ENCODE results near the gene TBC1D22A. TPM values are rescaled to one million over a fixed set of nuclear protein-coding genes. Genes with fewer than 3 reads are reported as not detected.
"Not testable (repeated sequence)": the region's sequence is repeated elsewhere in the genome, so short reads cannot be mapped to it uniquely, and the experiment has no call there.

The TBC1D22A gene
- total RNA-seq, 4 donors from 2014 or later, result 42.6 to 70.4 (median 55.1) TPM

GRCh38 chr22:46813816-46814597, 51.6 kb downstream of the TBC1D22A start:
- DNase-seq, result no peak

GRCh38 chr22:46815132-46815531, 52.7 kb downstream of the TBC1D22A start:
- H3K4me1 ChIP-seq, result peaks cover 0 to 19% (median 3%) of the 10 kb centered on the region in 4 donors
- peak in 2 of 3 donors; percentile 85 to 86 for DNase-seq
- TF ChIP-seq CTCF (IDR thresholded peaks at IDR 0.05), result no peak
- peak in 1 of 2 donors; percentile 30 for TF ChIP-seq POLR2A (IDR thresholded peaks at IDR 0.05)
- H3K27ac ChIP-seq, result peak overlapping the region in 3 of 4 donors; percentile 55 to 90 (median 82)
- H3K36me3 ChIP-seq, result peaks cover 0 to 5% (median 0%) of the 10 kb centered on the region in 3 donors
- H3K4me3 ChIP-seq, result peak overlapping the region in 1 of 4 donors; percentile 29
- H3K9me3 ChIP-seq, result no peaks in the 10 kb centered on the region
- no peaks in the 10 kb centered on the region for H3K27me3 ChIP-seq

More at GRCh38 chr22:46813816-46814597, 51.6 kb downstream of the TBC1D22A start:
- Histone ChIP-seq H3K36me3 (peaks cover 0 to 5% (median 0%) of the 10 kb centered on the region in 3 donors), H3K4me3 (no peak overlapping the region), H3K27me3 (no peaks in the 10 kb centered on the region), H3K4me1 (peaks cover 0 to 19% (median 3%) of the 10 kb centered on the region in 4 donors), H3K9me3 (no peaks in the 10 kb centered on the region), H3K27ac (peak overlapping the region in 3 of 4 donors; percentile 54 to 77 (median 55))
- TF ChIP-seq CTCF (IDR thresholded peaks at IDR 0.05) (no peak), POLR2A (IDR thresholded peaks at IDR 0.05) (no peak)

- H3K27ac ChIP-seq, result peak overlapping the region in 3 of 4 donors; percentile 55 to 90 (median 82)
- H3K27me3 ChIP-seq, result no peaks in the 10 kb centered on the region
- TF ChIP-seq POLR2A (IDR thresholded peaks at IDR 0.05), result no peak
- TF ChIP-seq CTCF (IDR thresholded peaks at IDR 0.05), result no peak
- DNase-seq, result no peak
- H3K9me3 ChIP-seq, result no peaks in the 10 kb centered on the region
- peaks cover 0 to 19% (median 3%) of the 10 kb centered on the region in 4 donors for H3K4me1 ChIP-seq
- H3K36me3 ChIP-seq, result peaks cover 0 to 5% (median 0%) of the 10 kb centered on the region in 3 donors
- peak overlapping the region in 2 of 4 donors; percentile 2 to 29 for H3K4me3 ChIP-seq
These were observed 53.1 kb downstream of the TBC1D22A start for GRCh38 chr22:46815559-46815895.

GRCh38 chr22:46815896-46816731, 53.7 kb downstream of the TBC1D22A start:
- no peaks in the 10 kb centered on the region for H3K27me3 ChIP-seq
- H3K4me3 ChIP-seq, result peak overlapping the region in 2 of 4 donors; percentile 2 to 29
- H3K27ac ChIP-seq, result peak overlapping the region in 3 of 4 donors; percentile 55 to 90 (median 82)
- peak in 1 of 6 experiments; percentile 28 for TF ChIP-seq CTCF (IDR thresholded peaks at IDR 0.05)
- no peak for TF ChIP-seq POLR2A (IDR thresholded peaks at IDR 0.05)
- H3K4me1 ChIP-seq, result peaks cover 0 to 19% (median 3%) of the 10 kb centered on the region in 4 donors
- DNase-seq, result peak in 1 of 3 donors; percentile 51
- H3K36me3 ChIP-seq, result peaks cover 0 to under 1% (median 0%) of the 10 kb centered on the region in 3 donors
- H3K9me3 ChIP-seq, result no peaks in the 10 kb centered on the region

- not testable (repeated sequence) for H3K36me3 ChIP-seq, H3K4me3 ChIP-seq, H3K27ac ChIP-seq, H3K27me3 ChIP-seq, DNase-seq, H3K9me3 ChIP-seq
- peaks cover 0 to 19% (median 3%) of the 10 kb centered on the region in 4 donors for H3K4me1 ChIP-seq
These were observed 54.9 kb downstream of the TBC1D22A start for GRCh38 chr22:46817390-46817789.

Measured in Peyer's patch (tissue), 4 donors.